ENCODE results near the gene WDR72.

- TF ChIP-seq, protein P1, sequence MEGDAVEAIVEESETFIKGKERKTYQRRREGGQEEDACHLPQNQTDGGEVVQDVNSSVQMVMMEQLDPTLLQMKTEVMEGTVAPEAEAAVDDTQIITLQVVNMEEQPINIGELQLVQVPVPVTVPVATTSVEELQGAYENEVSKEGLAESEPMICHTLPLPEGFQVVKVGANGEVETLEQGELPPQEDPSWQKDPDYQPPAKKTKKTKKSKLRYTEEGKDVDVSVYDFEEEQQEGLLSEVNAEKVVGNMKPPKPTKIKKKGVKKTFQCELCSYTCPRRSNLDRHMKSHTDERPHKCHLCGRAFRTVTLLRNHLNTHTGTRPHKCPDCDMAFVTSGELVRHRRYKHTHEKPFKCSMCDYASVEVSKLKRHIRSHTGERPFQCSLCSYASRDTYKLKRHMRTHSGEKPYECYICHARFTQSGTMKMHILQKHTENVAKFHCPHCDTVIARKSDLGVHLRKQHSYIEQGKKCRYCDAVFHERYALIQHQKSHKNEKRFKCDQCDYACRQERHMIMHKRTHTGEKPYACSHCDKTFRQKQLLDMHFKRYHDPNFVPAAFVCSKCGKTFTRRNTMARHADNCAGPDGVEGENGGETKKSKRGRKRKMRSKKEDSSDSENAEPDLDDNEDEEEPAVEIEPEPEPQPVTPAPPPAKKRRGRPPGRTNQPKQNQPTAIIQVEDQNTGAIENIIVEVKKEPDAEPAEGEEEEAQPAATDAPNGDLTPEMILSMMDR (optimal IDR thresholded peaks at IDR 0.05 in 1 of 3, IDR thresholded peaks at IDR 0.05 in 1 of 3, conservative IDR thresholded peaks at IDR 0.05 in 1 of 3; ENCODE audit: extremely low read depth in 1 of 3, insufficient read depth in 2 of 3, low read length in 3 of 3), result no peak
- TF ChIP-seq EZH2 (IDR thresholded peaks at IDR 0.05; ENCODE audit: low read length), result no peak
Observed at GRCh38 chr15:53563627-53564026, 195.8 kb downstream of the WDR72 start.
